Ovary (tissue), 3 donors: ENCODE measurements around the gene PCDH11Y.
"Not testable (repeated sequence)": the region's sequence is repeated elsewhere in the genome, so short reads cannot be mapped to it uniquely, and the experiment has no call there.

Experiments used
- EP300 ChIP-seq: sonication (generic); formaldehyde crosslinking; IDR thresholded peaks from one replicate; pipeline ENCODE4 v1.6.1; 2017; ENCODE audit warnings: antibody characterized with exemption
- POLR2A ChIP-seq: fragments of 450-650 bp; IDR thresholded peaks from one replicate; pipeline ENCODE4 v1.6.1; 2017; ENCODE audit warnings: antibody characterized with exemption, mild to moderate bottlenecking, moderate library complexity
- TF ChIP-seq, protein P1 (sequence below), 3 donors: fragments of 450-650 bp in 2 of 3; fragments of 200-600 bp in 1 of 3; IDR thresholded peaks; one replicate each; pipeline versions ENCODE4 v1.5.1 to v1.8.0; 2016 to 2022; ENCODE audit warnings: antibody characterized with exemption in 3 of 3, mild to moderate bottlenecking in 1 of 3
- donor health status: DM: no; HTN: no; CAD: no.

GRCh38 chrY:5679265-5679664, 679.2 kb downstream of the PCDH11Y start:
- TF ChIP-seq, protein P1, sequence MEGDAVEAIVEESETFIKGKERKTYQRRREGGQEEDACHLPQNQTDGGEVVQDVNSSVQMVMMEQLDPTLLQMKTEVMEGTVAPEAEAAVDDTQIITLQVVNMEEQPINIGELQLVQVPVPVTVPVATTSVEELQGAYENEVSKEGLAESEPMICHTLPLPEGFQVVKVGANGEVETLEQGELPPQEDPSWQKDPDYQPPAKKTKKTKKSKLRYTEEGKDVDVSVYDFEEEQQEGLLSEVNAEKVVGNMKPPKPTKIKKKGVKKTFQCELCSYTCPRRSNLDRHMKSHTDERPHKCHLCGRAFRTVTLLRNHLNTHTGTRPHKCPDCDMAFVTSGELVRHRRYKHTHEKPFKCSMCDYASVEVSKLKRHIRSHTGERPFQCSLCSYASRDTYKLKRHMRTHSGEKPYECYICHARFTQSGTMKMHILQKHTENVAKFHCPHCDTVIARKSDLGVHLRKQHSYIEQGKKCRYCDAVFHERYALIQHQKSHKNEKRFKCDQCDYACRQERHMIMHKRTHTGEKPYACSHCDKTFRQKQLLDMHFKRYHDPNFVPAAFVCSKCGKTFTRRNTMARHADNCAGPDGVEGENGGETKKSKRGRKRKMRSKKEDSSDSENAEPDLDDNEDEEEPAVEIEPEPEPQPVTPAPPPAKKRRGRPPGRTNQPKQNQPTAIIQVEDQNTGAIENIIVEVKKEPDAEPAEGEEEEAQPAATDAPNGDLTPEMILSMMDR (IDR thresholded peaks at IDR 0.05), result not testable (repeated sequence)
- TF ChIP-seq POLR2A, EP300: not testable (repeated sequence)
